Measurements from ENCODE around the gene PHLDB1.

The PHLDB1 gene

DNA sequence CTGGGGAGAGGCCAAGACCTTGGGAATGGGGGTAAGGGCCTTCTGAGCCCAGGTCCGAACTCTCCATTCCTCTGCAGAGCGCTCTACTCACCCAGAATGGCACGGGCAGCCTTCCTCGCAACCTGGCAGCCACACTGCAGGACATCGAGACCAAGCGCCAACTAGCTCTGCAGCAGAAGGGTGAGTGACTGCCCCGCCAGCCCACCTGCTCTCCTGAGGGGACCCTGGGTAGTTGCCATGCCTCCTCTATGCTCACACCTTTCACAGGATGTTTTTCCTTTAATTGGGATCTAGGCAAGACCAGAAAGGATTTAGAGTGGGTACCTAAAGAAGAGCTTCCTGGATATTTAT, 36.6 kb downstream of the PHLDB1 start:
- H3K27ac ChIP-seq: no peak overlapping the region
- DNase-seq: no peak
- TF ChIP-seq, protein P1, sequence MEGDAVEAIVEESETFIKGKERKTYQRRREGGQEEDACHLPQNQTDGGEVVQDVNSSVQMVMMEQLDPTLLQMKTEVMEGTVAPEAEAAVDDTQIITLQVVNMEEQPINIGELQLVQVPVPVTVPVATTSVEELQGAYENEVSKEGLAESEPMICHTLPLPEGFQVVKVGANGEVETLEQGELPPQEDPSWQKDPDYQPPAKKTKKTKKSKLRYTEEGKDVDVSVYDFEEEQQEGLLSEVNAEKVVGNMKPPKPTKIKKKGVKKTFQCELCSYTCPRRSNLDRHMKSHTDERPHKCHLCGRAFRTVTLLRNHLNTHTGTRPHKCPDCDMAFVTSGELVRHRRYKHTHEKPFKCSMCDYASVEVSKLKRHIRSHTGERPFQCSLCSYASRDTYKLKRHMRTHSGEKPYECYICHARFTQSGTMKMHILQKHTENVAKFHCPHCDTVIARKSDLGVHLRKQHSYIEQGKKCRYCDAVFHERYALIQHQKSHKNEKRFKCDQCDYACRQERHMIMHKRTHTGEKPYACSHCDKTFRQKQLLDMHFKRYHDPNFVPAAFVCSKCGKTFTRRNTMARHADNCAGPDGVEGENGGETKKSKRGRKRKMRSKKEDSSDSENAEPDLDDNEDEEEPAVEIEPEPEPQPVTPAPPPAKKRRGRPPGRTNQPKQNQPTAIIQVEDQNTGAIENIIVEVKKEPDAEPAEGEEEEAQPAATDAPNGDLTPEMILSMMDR (IDR thresholded peaks at IDR 0.05; ENCODE audit: low read depth, low read length, missing control alignments): no peak
- no peak overlapping the region for H3K4me3 ChIP-seq (ENCODE audit: low read depth, low read length)
- H3K27me3 ChIP-seq (replicated peaks): no peaks in the 10 kb centered on the region
- H3K36me3 ChIP-seq (replicated peaks): peaks cover 91% of the 10 kb centered on the region
- in situ Hi-C loops (cut with HindIII; ENCODE audit: low pct_ligation_motif_present, low sequenced_read_pairs): no loop called here

GRCh38 chr11:118644496-118644895, 37.1 kb downstream of the PHLDB1 start:
- in situ Hi-C loops (cut with HindIII; ENCODE audit: low pct_ligation_motif_present, low sequenced_read_pairs): no loop called here
- Histone ChIP-seq H3K36me3 (replicated peaks) (peaks cover 91% of the 10 kb centered on the region), H3K4me3 (ENCODE audit: low read depth, low read length) (no peak overlapping the region), H3K27ac (no peak overlapping the region), H3K27me3 (replicated peaks) (no peaks in the 10 kb centered on the region)
- DNase-seq: no peak
- TF ChIP-seq, protein P1 (IDR thresholded peaks at IDR 0.05; ENCODE audit: low read depth, low read length, missing control alignments): no peak

GRCh38 chr11:118645066-118645715, 37.8 kb downstream of the PHLDB1 start:
- Histone ChIP-seq H3K27ac (no peak overlapping the region), H3K4me3 (ENCODE audit: low read depth, low read length) (no peak overlapping the region), H3K27me3 (replicated peaks) (no peaks in the 10 kb centered on the region), H3K36me3 (replicated peaks) (peaks cover 93% of the 10 kb centered on the region)
- in situ Hi-C loops (cut with HindIII; ENCODE audit: low pct_ligation_motif_present, low sequenced_read_pairs): no loop called here
- DNase-seq: no peak
- TF ChIP-seq, protein P1 (IDR thresholded peaks at IDR 0.05; ENCODE audit: low read depth, low read length, missing control alignments): no peak

DNA sequence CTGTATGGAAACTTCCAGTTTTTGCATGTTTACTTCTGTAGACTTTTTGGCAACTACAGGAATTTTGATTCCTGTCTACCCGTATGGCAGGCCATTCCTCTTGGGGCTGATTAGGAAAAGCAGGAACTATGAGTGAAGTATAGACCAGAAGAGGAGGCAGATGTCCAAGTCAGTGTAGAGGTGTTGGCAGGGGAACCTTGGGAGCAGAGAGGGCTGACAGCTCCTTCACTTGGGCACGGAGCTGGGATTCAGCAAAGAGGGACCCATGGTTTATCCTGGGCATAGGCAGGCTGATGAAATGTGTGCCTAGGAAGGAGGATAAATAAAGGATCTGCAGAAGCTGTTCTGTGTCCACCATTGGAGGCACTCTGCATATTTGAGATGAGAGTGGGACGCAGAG, 39.0 kb downstream of the PHLDB1 start:
- no peak for DNase-seq
- in situ Hi-C loops (cut with HindIII; ENCODE audit: low pct_ligation_motif_present, low sequenced_read_pairs): no loop called here
- TF ChIP-seq, protein P1 (IDR thresholded peaks at IDR 0.05; ENCODE audit: low read depth, low read length, missing control alignments): no peak
- Histone ChIP-seq H3K27me3 (replicated peaks) (no peaks in the 10 kb centered on the region), H3K4me3 (ENCODE audit: low read depth, low read length) (no peak overlapping the region), H3K27ac (no peak overlapping the region), H3K36me3 (replicated peaks) (peaks cover 95% of the 10 kb centered on the region)

GRCh38 chr11:118648291-118648690, 40.9 kb downstream of the PHLDB1 start:
- Histone ChIP-seq H3K27me3 (replicated peaks) (no peaks in the 10 kb centered on the region), H3K27ac (no peak overlapping the region), H3K36me3 (replicated peaks) (peaks cover 95% of the 10 kb centered on the region), H3K4me3 (ENCODE audit: low read depth, low read length) (no peak overlapping the region)
- no peak for DNase-seq
- TF ChIP-seq, protein P1 (IDR thresholded peaks at IDR 0.05; ENCODE audit: low read depth, low read length, missing control alignments): no peak
- in situ Hi-C loops (cut with HindIII; ENCODE audit: low pct_ligation_motif_present, low sequenced_read_pairs): no loop called here

DNA sequence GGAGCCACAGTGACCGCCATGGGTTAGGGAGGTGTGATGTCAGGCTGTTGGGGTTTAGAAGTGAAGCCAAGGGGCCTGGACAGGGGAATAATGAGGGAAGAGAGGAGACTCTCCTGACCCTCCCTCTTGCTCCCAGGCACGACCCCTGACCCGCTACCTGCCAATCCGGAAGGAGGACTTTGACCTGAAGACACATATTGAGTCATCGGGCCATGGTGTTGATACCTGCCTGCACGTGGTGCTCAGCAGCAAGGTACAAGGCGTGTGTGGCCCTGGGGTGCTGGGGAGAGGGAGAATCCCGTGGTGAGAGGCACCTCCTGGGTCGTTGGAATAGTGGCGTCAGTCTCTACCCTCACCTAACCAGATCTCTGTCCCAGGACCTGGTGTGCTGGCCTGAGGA, 42.5 kb downstream of the PHLDB1 start:
- no peak overlapping the region for H3K4me3 ChIP-seq (ENCODE audit: low read depth, low read length)
- H3K27me3 ChIP-seq (replicated peaks): no peaks in the 10 kb centered on the region
- TF ChIP-seq, protein P1 (IDR thresholded peaks at IDR 0.05; ENCODE audit: low read depth, low read length, missing control alignments): no peak
- H3K27ac ChIP-seq: no peak overlapping the region
- in situ Hi-C loops (cut with HindIII; ENCODE audit: low pct_ligation_motif_present, low sequenced_read_pairs): no loop called here
- H3K36me3 ChIP-seq (replicated peaks): peaks cover 91% of the 10 kb centered on the region
- DNase-seq: no peak

Data from brain microvascular endothelial cell (primary cell).